Effector memory CD4-positive, alpha-beta T cell (primary cell): ENCODE measurements around the gene TMEM14A.
"Not testable (repeated sequence)": the region's sequence is repeated elsewhere in the genome, so short reads cannot be mapped to it uniquely, and the experiment has no call there.

Source experiments
- DNase-seq, 3 donors: peaks; one replicate each; pipeline ENCODE4 v3.0.0-alpha.2; 2020
- H3K27ac ChIP-seq: 2 replicates; pipeline ENCODE4 v1.7.0; 2013; ENCODE audit warnings: mild to moderate bottlenecking, low read length, moderate library complexity; ENCODE audit not compliant: insufficient read depth, poor library complexity, severe bottlenecking
- H3K27me3 ChIP-seq: replicated peaks from 2 replicates; pipeline ENCODE4 v1.7.0; 2013; ENCODE audit warnings: mild to moderate bottlenecking, low read length; ENCODE audit not compliant: insufficient read depth, control insufficient read depth, poor library complexity, severe bottlenecking
- H3K36me3 ChIP-seq: 2 replicates; pipeline ENCODE4 v1.7.0; 2013; ENCODE audit warnings: mild to moderate bottlenecking, low read length, moderate library complexity; ENCODE audit not compliant: control insufficient read depth, insufficient read depth
- H3K4me1 ChIP-seq: 2 replicates; pipeline ENCODE4 v1.7.0; 2013; ENCODE audit warnings: low read length, mild to moderate bottlenecking; ENCODE audit not compliant: control insufficient read depth, insufficient read depth, poor library complexity, severe bottlenecking
- H3K4me3 ChIP-seq: 2 replicates; pipeline ENCODE4 v1.7.0; 2013; ENCODE audit warnings: low read length, low read depth, mild to moderate bottlenecking; ENCODE audit not compliant: insufficient read depth, poor library complexity, severe bottlenecking
- H3K9me3 ChIP-seq: 2 replicates; pipeline ENCODE4 v1.7.0; 2013; ENCODE audit warnings: mild to moderate bottlenecking, low read length, moderate library complexity; ENCODE audit not compliant: control insufficient read depth

Gene TMEM14A

GRCh38 chr6:52654007-52654406, 16.9 kb upstream of the TMEM14A start:
- DNase-seq = no peak
- Histone ChIP-seq H3K4me3 (no peak overlapping the region), H3K4me1 (no peaks in the 10 kb centered on the region), H3K27ac (no peak overlapping the region), H3K36me3 (no peaks in the 10 kb centered on the region), H3K27me3 (no peaks in the 10 kb centered on the region), H3K9me3 (no peaks in the 10 kb centered on the region)

DNA sequence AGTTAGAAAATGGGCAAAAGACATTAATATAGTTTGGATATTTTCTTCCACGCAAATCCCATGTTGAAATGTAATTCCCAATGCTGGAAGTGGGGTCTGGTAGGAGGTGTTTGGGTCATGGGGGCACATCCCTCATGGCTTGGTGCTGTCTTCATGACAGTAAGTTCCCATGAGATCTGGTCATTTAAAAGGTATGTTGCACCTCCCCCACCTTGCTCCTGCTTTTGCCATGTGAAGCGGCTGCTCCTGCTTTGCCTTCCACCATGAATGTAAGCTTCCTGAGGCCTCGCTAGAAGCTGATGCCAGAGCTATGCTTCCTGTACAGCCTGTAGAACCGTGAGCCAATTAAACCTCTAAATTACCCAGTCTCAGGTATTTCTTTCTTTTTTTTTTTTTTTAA, 16.3 kb upstream of the TMEM14A start:
- Histone ChIP-seq H3K4me1 (no peaks in the 10 kb centered on the region), H3K27me3 (no peaks in the 10 kb centered on the region), H3K27ac (no peak overlapping the region), H3K9me3 (no peaks in the 10 kb centered on the region), H3K4me3 (no peak overlapping the region), H3K36me3 (no peaks in the 10 kb centered on the region)
- no peak for DNase-seq

GRCh38 chr6:52655941-52656340, 15.0 kb upstream of the TMEM14A start:
- H3K36me3 ChIP-seq, H3K9me3 ChIP-seq, H3K27me3 ChIP-seq, H3K4me3 ChIP-seq, H3K4me1 ChIP-seq, DNase-seq, H3K27ac ChIP-seq: not testable (repeated sequence)

DNA sequence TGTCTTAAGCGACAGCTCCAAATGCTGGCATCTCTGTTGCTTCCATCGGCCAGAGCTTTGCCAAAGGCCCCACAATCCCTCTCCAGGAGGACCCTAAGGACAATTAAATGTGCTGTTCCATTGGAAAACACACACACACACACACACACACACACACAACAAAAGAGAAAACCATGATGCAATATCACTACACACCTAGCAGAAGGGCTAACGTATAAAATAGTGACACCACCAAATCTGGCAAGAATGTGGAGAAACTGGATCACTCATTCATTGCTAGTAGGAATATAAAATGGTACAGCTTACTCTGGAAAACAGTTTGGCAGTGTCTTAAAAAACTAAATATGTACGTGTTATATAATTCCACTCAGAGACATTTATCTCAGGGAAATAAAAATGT, 13.0 kb upstream of the TMEM14A start:
- Histone ChIP-seq H3K9me3 (no peaks in the 10 kb centered on the region), H3K4me3 (no peak overlapping the region), H3K4me1 (no peaks in the 10 kb centered on the region), H3K27me3 (no peaks in the 10 kb centered on the region), H3K27ac (no peak overlapping the region), H3K36me3 (no peaks in the 10 kb centered on the region)
- no peak for DNase-seq

GRCh38 chr6:52661551-52661950, 9.4 kb upstream of the TMEM14A start:
- DNase-seq = no peak
- Histone ChIP-seq H3K27me3 (no peaks in the 10 kb centered on the region), H3K9me3 (no peaks in the 10 kb centered on the region), H3K27ac (no peak overlapping the region), H3K4me1 (peaks cover 8% of the 10 kb centered on the region), H3K4me3 (no peak overlapping the region), H3K36me3 (no peaks in the 10 kb centered on the region)

DNA sequence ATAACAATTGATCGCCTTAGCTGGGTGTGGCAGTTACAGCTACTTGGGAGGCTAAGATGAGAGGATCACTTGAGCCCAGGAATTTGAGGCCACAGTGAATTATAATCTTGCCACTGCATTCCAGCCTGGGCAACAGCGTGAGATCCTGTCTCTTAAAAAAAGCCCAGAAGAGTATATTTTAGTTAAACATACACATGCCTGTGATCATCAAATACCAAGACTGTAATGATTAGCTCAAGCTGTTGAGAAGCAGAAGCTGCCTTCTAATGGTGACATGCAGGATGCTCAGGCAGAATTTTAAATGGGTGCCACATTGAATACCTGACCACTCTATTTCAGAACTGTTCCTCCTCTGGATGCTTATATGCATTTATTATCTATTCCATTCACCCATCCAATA, 8.9 kb upstream of the TMEM14A start:
- Histone ChIP-seq H3K27ac (no peak overlapping the region), H3K27me3 (no peaks in the 10 kb centered on the region), H3K4me3 (no peak overlapping the region), H3K36me3 (no peaks in the 10 kb centered on the region), H3K9me3 (no peaks in the 10 kb centered on the region), H3K4me1 (peaks cover 8% of the 10 kb centered on the region)
- no peak for DNase-seq

- H3K9me3 ChIP-seq = no peaks in the 10 kb centered on the region
- H3K36me3 ChIP-seq = no peaks in the 10 kb centered on the region
- peaks cover 8% of the 10 kb centered on the region for H3K4me1 ChIP-seq
- DNase-seq = peak; percentile 23 to 43 (median 23)
- no peak overlapping the region for H3K27ac ChIP-seq
- H3K4me3 ChIP-seq = peak overlapping the region; percentile 55
- H3K27me3 ChIP-seq = no peaks in the 10 kb centered on the region
Measured at GRCh38 chr6:52663120-52663935, 7.6 kb upstream of the TMEM14A start.

- Histone ChIP-seq H3K27me3 (no peaks in the 10 kb centered on the region), H3K4me3 (peak overlapping the region; percentile 55), H3K27ac (no peak overlapping the region), H3K9me3 (no peaks in the 10 kb centered on the region), H3K36me3 (no peaks in the 10 kb centered on the region), H3K4me1 (peaks cover 8% of the 10 kb centered on the region)
- DNase-seq = no peak
Measured at GRCh38 chr6:52663936-52664185, 7.1 kb upstream of the TMEM14A start.

GRCh38 chr6:52664186-52664990, 6.5 kb upstream of the TMEM14A start:
- Histone ChIP-seq H3K9me3 (no peaks in the 10 kb centered on the region), H3K27me3 (no peaks in the 10 kb centered on the region), H3K4me1 (peaks cover 8% of the 10 kb centered on the region), H3K4me3 (peak overlapping the region; percentile 55), H3K27ac (no peak overlapping the region), H3K36me3 (no peaks in the 10 kb centered on the region)
- peak; percentile 6 to 34 (median 32) for DNase-seq

DNA sequence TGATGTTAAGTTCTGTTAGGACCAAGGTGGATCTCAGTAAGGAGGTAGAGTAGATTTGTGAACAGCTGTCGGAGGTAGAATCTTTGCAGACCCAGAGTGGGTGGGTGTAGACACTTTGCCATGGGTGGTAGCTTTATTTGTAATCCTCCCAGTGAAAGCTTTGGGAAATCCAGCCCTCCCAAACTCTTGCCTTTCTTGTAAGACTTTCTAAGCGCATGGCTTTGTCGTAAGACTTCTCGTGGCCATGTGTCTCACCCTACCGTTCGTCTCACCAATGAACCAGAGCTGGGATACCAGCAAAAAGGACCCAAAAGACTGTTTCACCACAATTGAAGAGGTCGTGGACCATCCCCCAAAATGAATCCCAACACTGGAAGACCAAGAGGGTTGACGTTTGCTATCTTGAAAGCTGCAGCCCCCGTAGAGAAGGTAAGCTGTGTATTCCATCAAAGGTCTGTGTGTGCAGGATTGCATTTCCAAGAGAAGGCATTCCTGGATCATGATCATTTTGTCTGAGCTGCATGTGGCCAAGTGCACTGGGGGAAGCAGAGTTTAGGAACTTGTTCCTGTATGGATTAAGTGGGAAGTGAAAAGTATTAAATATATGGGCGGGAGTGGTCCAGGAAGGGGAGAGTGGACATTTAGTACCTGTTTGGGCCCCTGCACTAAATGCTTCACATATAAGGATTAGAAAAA, 5.8 kb upstream of the TMEM14A start:
- Histone ChIP-seq H3K27ac (no peak overlapping the region), H3K4me3 (peak overlapping the region; percentile 55), H3K4me1 (peaks cover 8% of the 10 kb centered on the region), H3K27me3 (no peaks in the 10 kb centered on the region), H3K9me3 (no peaks in the 10 kb centered on the region), H3K36me3 (no peaks in the 10 kb centered on the region)
- no peak for DNase-seq
